GM12891 (cell line): ENCODE measurements around the gene CLPTM1L.
"Not testable (repeated sequence)": the region's sequence is repeated elsewhere in the genome, so short reads cannot be mapped to it uniquely, and the experiment has no call there.

Source experiments
- DNase-seq: peaks from one replicate; pipeline ENCODE4 v3.0.0; 2011; ENCODE audit warnings: low spot score; ENCODE audit not compliant: insufficient read length
- FAIRE-seq: peaks from 2 replicates; lab custom pipeline; 2011; peaks lifted over from hg19 to GRCh38; lab: Jason Lieb, UNC
- PAX5 ChIP-seq: IDR thresholded peaks from 2 replicates; pipeline ENCODE4 v1.6.1; 2011; ENCODE audit warnings: low read length, moderate library complexity, mild to moderate bottlenecking; ENCODE audit not compliant: insufficient read depth, severe bottlenecking
- POLR2A ChIP-seq: IDR thresholded peaks from 2 replicates; pipeline ENCODE4 v1.6.1; 2011; ENCODE audit warnings: low read depth, low read length, control low read depth
- POLR2AphosphoS5 ChIP-seq: IDR thresholded peaks from 2 replicates; pipeline ENCODE4 v1.6.1; 2011; ENCODE audit warnings: low read depth, low read length, control low read depth
- POU2F2 ChIP-seq: IDR thresholded peaks from 2 replicates; pipeline ENCODE4 v1.6.1; 2011; ENCODE audit warnings: low read depth, mild to moderate bottlenecking, control low read depth, low read length, moderate library complexity
- SPI1 ChIP-seq: IDR thresholded peaks from 2 replicates; pipeline ENCODE4 v1.6.1; 2011; ENCODE audit warnings: low read depth, low read length, control low read depth
- TAF1 ChIP-seq: IDR thresholded peaks from 2 replicates; pipeline ENCODE4 v1.6.1; 2011; ENCODE audit warnings: low read depth, low read length, control low read depth

The CLPTM1L gene

DNA sequence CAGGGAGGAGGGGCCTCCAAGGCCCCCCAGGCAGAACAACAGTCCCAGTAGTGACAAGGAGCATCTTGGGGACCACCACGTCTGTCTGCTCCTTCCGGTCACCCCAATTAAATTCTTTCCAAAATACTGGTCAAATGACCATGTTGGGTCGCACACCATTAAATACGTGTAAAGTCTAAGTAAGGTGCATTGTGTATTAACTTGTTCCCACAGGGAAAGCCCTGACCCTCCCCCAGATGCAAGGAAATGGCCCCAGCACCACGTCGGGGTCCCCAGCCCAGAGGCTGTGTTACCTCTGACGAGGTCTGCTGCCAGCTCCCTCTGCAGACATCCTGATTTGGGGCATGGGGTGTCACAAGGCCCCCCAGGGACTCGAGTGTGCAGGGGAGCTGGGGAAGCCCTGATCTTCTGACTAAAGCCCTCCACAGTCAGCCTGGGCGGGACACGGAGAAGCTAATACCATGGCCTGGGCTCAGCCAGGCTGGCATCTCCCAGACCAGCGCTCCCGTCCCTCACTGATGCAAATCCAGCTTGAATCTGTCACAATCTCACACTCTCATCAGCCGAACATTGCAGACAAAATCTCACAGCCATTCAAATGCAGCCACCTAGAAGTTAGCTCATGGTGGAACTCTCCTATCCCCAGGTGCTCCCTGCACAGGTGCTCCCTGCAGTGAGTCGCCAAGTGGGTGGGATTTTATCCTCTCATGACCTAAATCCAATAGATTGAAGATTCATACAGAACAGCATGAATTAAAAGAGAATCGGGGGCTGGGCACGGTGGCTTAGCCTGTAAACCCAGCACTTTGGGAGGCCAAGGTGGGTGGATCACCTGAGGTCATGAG lies 63.6 kb downstream of the CLPTM1L start:
- TF ChIP-seq PAX5 (no peak), POU2F2 (no peak), POLR2AphosphoS5 (no peak), POLR2A (no peak), SPI1 (no peak), TAF1 (no peak)
- FAIRE-seq: no peak
- no peak for DNase-seq

DNA sequence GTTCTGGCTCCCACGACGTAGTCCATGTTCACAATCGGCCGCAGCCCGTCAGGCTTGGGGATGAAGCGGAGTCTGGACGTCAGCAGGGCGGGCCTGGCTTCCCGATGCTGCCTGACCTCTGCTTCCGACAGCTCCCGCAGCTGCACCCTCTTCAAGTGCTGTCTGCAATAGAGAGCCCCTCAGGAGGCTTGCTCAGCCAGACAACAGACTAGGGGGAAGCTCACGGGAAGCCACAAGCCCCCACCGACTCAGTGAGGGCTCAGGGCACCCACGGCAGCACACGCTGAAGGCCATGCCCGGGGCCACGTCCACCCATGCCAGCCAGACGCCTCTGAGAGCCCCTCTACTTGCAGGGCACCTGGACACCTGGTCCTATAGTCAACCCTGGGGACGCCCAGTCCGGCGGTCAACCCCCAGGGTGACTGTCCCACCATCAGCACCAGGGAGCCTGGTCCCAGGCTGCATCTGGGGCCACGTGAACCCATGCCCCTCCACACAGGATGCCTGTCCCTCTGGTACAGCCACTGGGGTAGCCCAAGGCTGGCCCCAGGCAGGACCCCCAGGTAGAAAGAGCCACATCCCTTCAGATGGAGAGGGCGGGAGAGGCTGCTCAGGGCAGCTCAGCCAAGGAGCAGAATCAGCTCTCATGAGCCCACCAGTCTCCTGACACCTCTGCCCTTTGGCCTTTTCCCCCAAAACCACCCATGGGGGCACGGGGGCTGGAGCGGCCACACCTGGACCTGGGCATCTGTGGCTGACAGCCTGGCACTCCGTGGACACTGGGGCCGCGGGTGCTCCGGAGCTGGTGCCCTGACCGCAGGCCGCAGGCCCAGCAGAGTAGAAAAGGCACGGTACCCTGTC lies 64.5 kb downstream of the CLPTM1L start:
- TF ChIP-seq POLR2AphosphoS5 (no peak), POU2F2 (no peak), PAX5 (no peak), SPI1 (no peak), TAF1 (no peak), POLR2A (no peak)
- FAIRE-seq: no peak
- DNase-seq: no peak

GRCh38 chr5:1279443-1280151 lies 65.3 kb downstream of the CLPTM1L start:
- TF ChIP-seq PAX5 (no peak), TAF1 (no peak), SPI1 (no peak), POLR2A (no peak), POLR2AphosphoS5 (no peak), POU2F2 (no peak)
- no peak for FAIRE-seq
- no peak for DNase-seq

- no peak for TF ChIP-seq POLR2A
- DNase-seq: no peak
- no peak for FAIRE-seq
These were observed 66.0 kb downstream of the CLPTM1L start for GRCh38 chr5:1278656-1279442.

DNA sequence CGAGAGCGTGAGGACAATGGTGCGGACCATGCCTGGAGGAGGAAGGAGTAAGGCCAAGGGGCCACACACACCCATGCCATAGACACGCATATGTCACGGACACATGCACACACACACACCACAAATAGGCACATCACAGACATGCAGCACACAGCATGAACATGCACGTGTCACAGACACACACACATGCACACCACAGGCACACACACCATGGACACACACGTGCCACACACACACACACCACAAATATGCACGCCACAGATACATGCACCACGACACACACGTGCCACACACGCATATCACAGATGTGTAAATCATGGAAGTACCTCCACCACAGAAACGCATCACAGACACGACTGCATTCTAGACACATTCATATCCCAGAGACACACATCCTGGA lies 66.7 kb downstream of the CLPTM1L start:
- no peak for FAIRE-seq
- TF ChIP-seq PAX5: no peak
- TF ChIP-seq SPI1: no peak
- TF ChIP-seq TAF1: no peak
- DNase-seq: no peak

- DNase-seq (no peak), FAIRE-seq (no peak)
- no peak for TF ChIP-seq PAX5
- no peak for TF ChIP-seq TAF1
- TF ChIP-seq POU2F2: no peak
- no peak for TF ChIP-seq POLR2A
- TF ChIP-seq SPI1: no peak
- no peak for TF ChIP-seq POLR2AphosphoS5
These were observed 67.1 kb downstream of the CLPTM1L start for GRCh38 chr5:1277781-1278180.

- no peak for FAIRE-seq
- TF ChIP-seq SPI1 (no peak), PAX5 (no peak), TAF1 (no peak), POLR2A (no peak), POLR2AphosphoS5 (no peak), POU2F2 (no peak)
- no peak for DNase-seq
These were observed 67.6 kb downstream of the CLPTM1L start for GRCh38 chr5:1277331-1277730.

DNA sequence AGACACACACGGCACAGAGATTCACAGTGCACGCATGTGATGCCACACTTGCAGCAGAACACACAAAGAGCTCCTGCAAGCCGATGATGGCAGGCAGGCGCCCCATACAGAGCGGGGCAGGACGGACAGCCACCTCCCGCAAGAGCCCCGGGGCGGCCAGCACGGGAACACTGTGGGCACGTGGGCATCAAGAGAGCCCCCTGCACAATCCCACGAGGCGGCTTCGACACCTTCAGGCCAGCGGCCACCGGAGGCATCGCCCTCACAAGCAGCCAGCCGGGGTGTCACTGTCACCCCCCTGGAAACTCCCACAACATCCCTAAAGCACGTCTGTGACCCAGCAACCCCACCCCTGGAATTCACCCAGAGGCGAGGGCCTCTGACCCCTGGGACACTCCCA lies 68.0 kb downstream of the CLPTM1L start:
- DNase-seq (no peak), FAIRE-seq (no peak)
- no peak for TF ChIP-seq POU2F2
- no peak for TF ChIP-seq TAF1
- no peak for TF ChIP-seq SPI1
- no peak for TF ChIP-seq POLR2AphosphoS5
- no peak for TF ChIP-seq PAX5
- no peak for TF ChIP-seq POLR2A

- not testable (repeated sequence) for DNase-seq, FAIRE-seq
These were observed 69.2 kb downstream of the CLPTM1L start for GRCh38 chr5:1275397-1276391.
